Karpas-422 (cell line): ENCODE results near the gene WAC. TPM values are rescaled to one million over a fixed set of nuclear protein-coding genes. Genes with fewer than 3 reads are reported as not detected.

Source experiments
- DNase-seq: peaks from one replicate; pipeline ENCODE4 v3.0.0-alpha.2; 2015
- H2AFZ ChIP-seq: fragments of 200-600 bp; sonication (generic); 2 replicates; pipeline ENCODE4 v1.6.1; 2014; ENCODE audit warnings: antibody characterized with exemption, low read length, mixed read lengths
- H3K27ac ChIP-seq: fragments of 200-600 bp; sonication (generic); 2 replicates; pipeline ENCODE4 v1.5.1; 2014; ENCODE audit warnings: mild to moderate bottlenecking, low read length, moderate library complexity
- H3K27me3 ChIP-seq: fragments of 200-600 bp; sonication (generic); 2 replicates; pipeline ENCODE4 v1.6.1; 2014; ENCODE audit warnings: low read length, mixed read lengths
- H3K36me3 ChIP-seq: fragments of 200-600 bp; sonication (generic); 2 replicates; pipeline ENCODE4 v1.6.1; 2014; ENCODE audit warnings: low read length, mixed read lengths; ENCODE audit not compliant: insufficient read depth
- H3K4me1 ChIP-seq: fragments of 200-600 bp; sonication (generic); 2 replicates; pipeline ENCODE4 v1.6.1; 2014; ENCODE audit warnings: mild to moderate bottlenecking, low read length, mixed read lengths
- H3K4me2 ChIP-seq: fragments of 200-600 bp; sonication (generic); 2 replicates; pipeline ENCODE4 v1.6.1; 2014; ENCODE audit warnings: low read length, low read depth, mild to moderate bottlenecking; ENCODE audit not compliant: poor library complexity, severe bottlenecking
- H3K4me3 ChIP-seq: fragments of 200-600 bp; sonication (generic); 2 replicates; pipeline ENCODE4 v1.5.1; 2014; ENCODE audit warnings: mild to moderate bottlenecking, antibody characterized with exemption, low read length, mixed read lengths
- H3K79me2 ChIP-seq: fragments of 200-600 bp; sonication (generic); 2 replicates; pipeline ENCODE4 v1.6.1; 2014; ENCODE audit warnings: mild to moderate bottlenecking, low read length, mixed read lengths
- H3K9ac ChIP-seq: fragments of 200-600 bp; sonication (generic); 2 replicates; pipeline ENCODE4 v1.6.0; 2014; ENCODE audit warnings: low read length
- H3K9me2 ChIP-seq: fragments of 200-600 bp; sonication (generic), shearing (Covaris generic); replicated peaks from 2 replicates; pipeline ENCODE4 v1.6.0; 2014; ENCODE audit warnings: mild to moderate bottlenecking, low read length, moderate library complexity; ENCODE audit not compliant: insufficient read depth
- H3K9me3 ChIP-seq: fragments of 300-700, 200-600 bp; sonication (generic); 2 replicates; pipeline ENCODE4 v1.6.1; 2014; ENCODE audit warnings: low read length, mixed read lengths
- H4K20me1 ChIP-seq: fragments of 200-600 bp; sonication (generic); 2 replicates; pipeline ENCODE4 v1.6.1; 2014; ENCODE audit warnings: mild to moderate bottlenecking, antibody characterized with exemption, low read length, low read depth; ENCODE audit not compliant: insufficient read depth
- total RNA-seq: library from RNA; depleted of rRNA; stranded (reverse); fragments of >200 nt; shearing (Covaris generic); gene quantifications from 2 replicates; pipeline ENCODE4 v1.2.3, GENCODE V29; 2014; ENCODE audit warnings: low replicate concordance

WAC gene
- total RNA-seq, 1 experiment from 2014 or later, result 156 TPM

- DNase-seq, result no peak
- Histone ChIP-seq H3K4me3 (no peak overlapping the region), H3K27me3 (no peaks in the 10 kb centered on the region), H3K4me1 (peaks cover 33% of the 10 kb centered on the region), H3K9ac (no peak overlapping the region), H3K79me2 (peaks cover 99% of the 10 kb centered on the region), H2AFZ (no peak overlapping the region), H3K27ac (no peak overlapping the region), H4K20me1 (peaks cover 39% of the 10 kb centered on the region), H3K36me3 (peaks cover 85% of the 10 kb centered on the region), H3K9me3 (no peaks in the 10 kb centered on the region), H3K4me2 (no peak overlapping the region), H3K9me2 (no peaks in the 10 kb centered on the region)
Measured at GRCh38 chr10:28538595-28538994, 5.7 kb downstream of the WAC start.

- Histone ChIP-seq H3K27me3 (no peaks in the 10 kb centered on the region), H3K4me1 (peaks cover 23% of the 10 kb centered on the region), H3K9me2 (no peaks in the 10 kb centered on the region), H3K79me2 (peaks cover 99% of the 10 kb centered on the region), H3K27ac (no peak overlapping the region), H3K9me3 (no peaks in the 10 kb centered on the region), H3K4me3 (no peak overlapping the region), H4K20me1 (peaks cover 34% of the 10 kb centered on the region), H2AFZ (no peak overlapping the region), H3K9ac (no peak overlapping the region), H3K4me2 (no peak overlapping the region), H3K36me3 (peaks cover 81% of the 10 kb centered on the region)
- no peak for DNase-seq
Measured at GRCh38 chr10:28540145-28540544, 7.2 kb downstream of the WAC start.

GRCh38 chr10:28541717-28542365, 8.9 kb downstream of the WAC start:
- Histone ChIP-seq H3K4me3 (no peak overlapping the region), H3K27ac (no peak overlapping the region), H4K20me1 (peaks cover 39% of the 10 kb centered on the region), H3K4me2 (no peak overlapping the region), H3K9ac (no peak overlapping the region), H3K27me3 (no peaks in the 10 kb centered on the region), H3K4me1 (peaks cover 8% of the 10 kb centered on the region), H3K9me2 (no peaks in the 10 kb centered on the region), H3K36me3 (peaks cover 76% of the 10 kb centered on the region), H3K9me3 (no peaks in the 10 kb centered on the region), H3K79me2 (peaks cover 99% of the 10 kb centered on the region), H2AFZ (no peak overlapping the region)
- no peak for DNase-seq

GRCh38 chr10:28542728-28543127, 9.8 kb downstream of the WAC start:
- H3K36me3 ChIP-seq, result peaks cover 69% of the 10 kb centered on the region
- peaks cover 2% of the 10 kb centered on the region; the same call in 1 of the 2 replicates for H3K4me1 ChIP-seq
- no peak overlapping the region for H3K4me3 ChIP-seq
- H3K9me2 ChIP-seq, result no peaks in the 10 kb centered on the region
- no peak overlapping the region for H3K4me2 ChIP-seq
- no peak overlapping the region for H3K27ac ChIP-seq
- no peaks in the 10 kb centered on the region for H3K9me3 ChIP-seq
- H2AFZ ChIP-seq, result no peak overlapping the region
- no peak overlapping the region for H3K9ac ChIP-seq
- H4K20me1 ChIP-seq, result peaks cover 35% of the 10 kb centered on the region
- peaks cover 99% of the 10 kb centered on the region for H3K79me2 ChIP-seq
- no peak for DNase-seq
- no peaks in the 10 kb centered on the region for H3K27me3 ChIP-seq

GRCh38 chr10:28544058-28544457, 11.1 kb downstream of the WAC start:
- Histone ChIP-seq H3K27me3 (no peaks in the 10 kb centered on the region), H3K4me3 (no peak overlapping the region), H3K9ac (no peak overlapping the region), H4K20me1 (peaks cover 45% of the 10 kb centered on the region), H3K9me3 (no peaks in the 10 kb centered on the region), H3K9me2 (no peaks in the 10 kb centered on the region), H3K27ac (no peak overlapping the region), H3K4me2 (no peak overlapping the region), H3K4me1 (peaks cover 2% of the 10 kb centered on the region; the same call in 1 of the 2 replicates), H3K36me3 (peaks cover 72% of the 10 kb centered on the region), H2AFZ (no peak overlapping the region), H3K79me2 (peaks cover 100% of the 10 kb centered on the region)
- DNase-seq, result no peak

- H3K27ac ChIP-seq, result no peak overlapping the region
- no peak overlapping the region for H3K4me2 ChIP-seq
- H2AFZ ChIP-seq, result no peak overlapping the region
- H3K9ac ChIP-seq, result no peak overlapping the region
- H3K4me3 ChIP-seq, result no peak overlapping the region
- H4K20me1 ChIP-seq, result peaks cover 55% of the 10 kb centered on the region
- peaks cover 72% of the 10 kb centered on the region for H3K36me3 ChIP-seq
- no peak for DNase-seq
- H3K9me2 ChIP-seq, result no peaks in the 10 kb centered on the region
- no peaks in the 10 kb centered on the region for H3K4me1 ChIP-seq
- no peaks in the 10 kb centered on the region for H3K9me3 ChIP-seq
- H3K27me3 ChIP-seq, result no peaks in the 10 kb centered on the region
- peaks cover 100% of the 10 kb centered on the region for H3K79me2 ChIP-seq
Measured at GRCh38 chr10:28545967-28546644, 13.2 kb downstream of the WAC start.

GRCh38 chr10:28548781-28549498, 16.0 kb downstream of the WAC start:
- H3K79me2 ChIP-seq, result peaks cover 100% of the 10 kb centered on the region
- H3K36me3 ChIP-seq, result peaks cover 74% of the 10 kb centered on the region
- peaks cover 65% of the 10 kb centered on the region for H4K20me1 ChIP-seq

GRCh38 chr10:28551086-28551485, 18.2 kb downstream of the WAC start:
- Histone ChIP-seq H3K79me2 (peaks cover 100% of the 10 kb centered on the region), H3K9me2 (no peaks in the 10 kb centered on the region), H3K4me2 (no peak overlapping the region), H4K20me1 (peaks cover 75% of the 10 kb centered on the region), H3K27ac (no peak overlapping the region), H2AFZ (no peak overlapping the region), H3K36me3 (peaks cover 82% of the 10 kb centered on the region), H3K9ac (no peak overlapping the region), H3K4me3 (no peak overlapping the region), H3K9me3 (no peaks in the 10 kb centered on the region), H3K4me1 (no peaks in the 10 kb centered on the region), H3K27me3 (no peaks in the 10 kb centered on the region)
- no peak for DNase-seq

More at GRCh38 chr10:28548781-28549498, 16.0 kb downstream of the WAC start:
- Histone ChIP-seq H3K27ac (no peak overlapping the region), H3K4me3 (no peak overlapping the region), H3K9ac (no peak overlapping the region), H3K27me3 (no peaks in the 10 kb centered on the region), H2AFZ (no peak overlapping the region), H3K4me1 (no peaks in the 10 kb centered on the region), H3K9me2 (no peaks in the 10 kb centered on the region), H3K4me2 (no peak overlapping the region), H3K9me3 (no peaks in the 10 kb centered on the region)
- no peak for DNase-seq
